ENCODE measurements around the gene ZNF385B.

ZNF385B gene

GRCh38 chr2:179584760-179585159 is 276.7 kb downstream of the ZNF385B start:
- H3K36me3 ChIP-seq: no peaks in the 10 kb centered on the region
- H3K27ac ChIP-seq: no peak overlapping the region
- no peak for TF ChIP-seq Cebpa-rat (IDR thresholded peaks at IDR 0.05)
- H3K4me3 ChIP-seq: no peak overlapping the region
- no peaks in the 10 kb centered on the region; a peak in 2 of 22 replicates for H3K9me3 ChIP-seq (replicated peaks in 1 of 11)
- H3K4me2 ChIP-seq: no peak overlapping the region
- no peak overlapping the region for H3K9ac ChIP-seq
- H3K4me1 ChIP-seq: no peaks in the 10 kb centered on the region
- H4K20me1 ChIP-seq: no peaks in the 10 kb centered on the region
- no peaks in the 10 kb centered on the region for H3K27me3 ChIP-seq

- Histone ChIP-seq H3K9me3 (replicated peaks in 1 of 11) (no peaks in the 10 kb centered on the region; a peak in 2 of 22 replicates), H3K4me2 (no peak overlapping the region), H3K27ac (no peak overlapping the region), H3K27me3 (no peaks in the 10 kb centered on the region), H3K4me1 (no peaks in the 10 kb centered on the region), H3K9ac (no peak overlapping the region), H3K36me3 (no peaks in the 10 kb centered on the region), H4K20me1 (no peaks in the 10 kb centered on the region), H3K4me3 (no peak overlapping the region)
- TF ChIP-seq Cebpa-rat (IDR thresholded peaks at IDR 0.05): no peak
These were observed 279.8 kb downstream of the ZNF385B start for GRCh38 chr2:179581605-179582004.

DNA sequence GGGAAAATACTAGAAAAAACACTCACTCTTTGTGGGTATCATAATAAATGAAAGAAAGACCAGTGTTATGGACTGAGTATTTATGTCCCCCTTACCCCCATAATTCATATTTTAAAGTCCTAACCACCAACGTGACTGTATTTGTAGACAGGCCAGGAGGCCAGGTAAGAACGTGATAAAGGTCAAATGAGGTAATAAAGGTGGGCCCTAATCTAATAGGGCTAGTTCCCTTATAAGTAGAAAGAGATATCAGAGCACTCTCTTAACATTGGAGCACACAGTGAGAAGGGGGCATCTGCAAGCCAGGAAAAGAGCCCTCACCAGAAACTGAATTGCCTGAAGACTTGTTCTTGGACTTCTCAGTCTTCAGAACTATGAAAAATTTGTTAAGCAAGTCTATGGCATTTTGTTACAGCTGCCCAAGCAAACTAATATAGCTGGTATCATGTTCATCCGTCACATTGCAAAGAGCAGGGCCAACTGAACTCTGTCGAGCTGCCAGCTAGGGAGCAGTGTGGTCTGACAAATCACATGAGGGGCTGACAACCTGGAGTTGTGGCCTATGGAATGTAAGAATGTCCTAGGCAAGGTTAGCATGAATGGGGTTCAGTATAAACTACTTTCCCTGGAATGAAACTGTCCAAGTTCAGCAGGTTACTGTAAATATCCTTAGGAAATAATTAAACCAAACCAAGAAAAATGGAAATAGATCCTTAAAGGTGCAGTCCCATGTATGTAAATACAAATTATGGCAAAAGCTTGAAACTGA is 280.9 kb downstream of the ZNF385B start:
- Histone ChIP-seq H3K27me3 (no peaks in the 10 kb centered on the region), H4K20me1 (no peaks in the 10 kb centered on the region), H3K27ac (no peak overlapping the region), H3K4me3 (no peak overlapping the region), H3K9ac (no peak overlapping the region), H3K4me2 (no peak overlapping the region), H3K9me3 (replicated peaks in 1 of 11) (no peaks in the 10 kb centered on the region; a peak in 2 of 22 replicates), H3K4me1 (no peaks in the 10 kb centered on the region), H3K36me3 (no peaks in the 10 kb centered on the region)
- TF ChIP-seq Cebpa-rat (IDR thresholded peaks at IDR 0.05): no peak

DNA sequence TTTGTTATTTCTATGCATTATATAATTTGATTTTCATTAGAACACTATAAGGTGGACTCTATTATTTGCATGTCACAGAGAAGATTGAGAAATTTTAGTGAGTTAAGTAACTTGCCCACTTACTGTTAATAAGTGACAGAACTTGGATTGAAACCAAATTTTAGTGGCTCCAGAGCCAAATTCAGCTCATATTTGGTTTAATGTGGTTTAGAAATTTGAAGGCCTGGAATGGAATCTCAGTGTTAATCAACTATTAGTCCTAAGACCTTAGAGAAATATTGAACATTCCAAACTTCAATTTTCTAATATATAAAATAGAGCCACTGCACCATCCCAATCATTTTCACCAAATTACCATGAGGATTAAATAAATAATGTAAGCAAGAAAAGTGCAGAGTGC is 281.6 kb downstream of the ZNF385B start:
- Histone ChIP-seq H3K4me3 (no peak overlapping the region), H4K20me1 (no peaks in the 10 kb centered on the region), H3K9ac (no peak overlapping the region), H3K9me3 (replicated peaks in 1 of 11) (no peaks in the 10 kb centered on the region; a peak in 2 of 22 replicates), H3K27me3 (no peaks in the 10 kb centered on the region), H3K4me2 (no peak overlapping the region), H3K36me3 (no peaks in the 10 kb centered on the region), H3K27ac (no peak overlapping the region), H3K4me1 (no peaks in the 10 kb centered on the region)
- no peak for TF ChIP-seq Cebpa-rat (IDR thresholded peaks at IDR 0.05)

DNA sequence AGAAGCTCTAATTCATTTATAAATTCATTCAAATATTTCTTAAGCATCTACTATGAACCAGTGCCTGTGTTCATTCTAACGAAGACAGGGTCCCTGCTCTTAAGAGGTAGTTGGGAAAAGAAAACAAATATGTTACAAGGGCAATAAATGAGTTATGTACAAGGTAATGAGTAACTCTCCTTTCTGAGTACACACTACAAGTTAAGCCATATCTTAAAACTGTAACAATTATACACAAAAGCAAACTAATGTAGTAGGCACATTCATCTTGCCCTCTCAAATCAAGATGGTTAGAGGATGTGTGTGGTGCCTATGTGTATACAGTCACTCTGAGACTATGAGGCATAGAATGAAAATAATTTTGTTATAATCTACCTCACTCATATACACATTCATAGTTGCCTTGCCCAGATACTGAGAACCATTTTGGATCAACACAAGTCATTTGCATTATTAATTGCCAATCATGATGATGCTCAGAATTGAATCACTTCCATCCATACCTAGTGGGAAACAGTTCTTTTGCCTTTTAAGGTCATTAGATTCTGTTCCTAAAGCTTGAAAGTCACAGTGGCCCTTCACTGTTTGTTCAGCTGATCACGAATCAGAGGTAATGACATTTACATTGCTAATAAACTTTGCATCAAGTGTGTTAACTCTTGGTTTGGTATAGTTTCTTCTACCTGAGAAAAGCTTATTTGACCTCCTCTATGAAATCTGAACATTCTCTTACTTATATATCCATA is 283.1 kb downstream of the ZNF385B start:
- no peaks in the 10 kb centered on the region for H3K4me1 ChIP-seq
- no peak overlapping the region for H3K9ac ChIP-seq
- no peaks in the 10 kb centered on the region for H3K27me3 ChIP-seq
- H4K20me1 ChIP-seq: no peaks in the 10 kb centered on the region
- no peak overlapping the region for H3K4me2 ChIP-seq
- no peaks in the 10 kb centered on the region for H3K36me3 ChIP-seq
- no peak overlapping the region for H3K4me3 ChIP-seq
- no peaks in the 10 kb centered on the region; a peak in 2 of 22 replicates for H3K9me3 ChIP-seq (replicated peaks in 1 of 11)
- TF ChIP-seq Cebpa-rat (IDR thresholded peaks at IDR 0.05): no peak
- H3K27ac ChIP-seq: no peak overlapping the region

DNA sequence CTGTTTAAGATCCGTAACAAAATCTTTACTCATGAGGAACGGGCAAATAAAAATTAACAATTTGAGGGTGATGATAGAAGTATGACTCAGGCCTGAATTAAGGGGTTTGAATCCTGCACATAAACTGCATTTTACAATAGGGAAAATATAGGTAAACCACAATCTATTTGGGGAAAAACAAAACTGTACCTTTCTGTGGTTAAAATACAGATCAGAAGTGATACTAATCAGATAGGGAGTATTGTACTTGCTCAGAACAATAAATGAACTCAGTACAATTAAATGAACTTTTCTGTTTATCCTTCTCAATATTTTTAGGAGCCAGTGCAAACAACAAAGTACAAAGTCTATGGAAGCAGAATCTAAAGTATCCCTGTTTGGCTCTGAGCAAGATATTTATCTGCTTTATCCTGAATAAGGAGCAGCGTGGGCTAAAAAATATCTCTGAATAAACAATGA is 287.3 kb downstream of the ZNF385B start:
- no peaks in the 10 kb centered on the region for H3K27me3 ChIP-seq
- no peak for TF ChIP-seq Cebpa-rat (IDR thresholded peaks at IDR 0.05)
- H3K9ac ChIP-seq: no peak overlapping the region
- H3K9me3 ChIP-seq (replicated peaks in 1 of 11): no peaks in the 10 kb centered on the region
- no peaks in the 10 kb centered on the region for H4K20me1 ChIP-seq
- H3K36me3 ChIP-seq: no peaks in the 10 kb centered on the region
- no peak overlapping the region for H3K4me3 ChIP-seq
- no peak overlapping the region for H3K27ac ChIP-seq
- H3K4me1 ChIP-seq: no peaks in the 10 kb centered on the region
- H3K4me2 ChIP-seq: no peak overlapping the region

- Histone ChIP-seq H3K9ac (no peak overlapping the region), H3K27ac (no peak overlapping the region), H3K4me2 (no peak overlapping the region), H3K36me3 (no peaks in the 10 kb centered on the region), H3K4me3 (no peak overlapping the region), H3K4me1 (no peaks in the 10 kb centered on the region), H4K20me1 (no peaks in the 10 kb centered on the region), H3K9me3 (replicated peaks in 1 of 11) (no peaks in the 10 kb centered on the region), H3K27me3 (no peaks in the 10 kb centered on the region)
- TF ChIP-seq Cebpa-rat (IDR thresholded peaks at IDR 0.05): no peak
These were observed 288.9 kb downstream of the ZNF385B start for GRCh38 chr2:179572544-179572943.

DNA sequence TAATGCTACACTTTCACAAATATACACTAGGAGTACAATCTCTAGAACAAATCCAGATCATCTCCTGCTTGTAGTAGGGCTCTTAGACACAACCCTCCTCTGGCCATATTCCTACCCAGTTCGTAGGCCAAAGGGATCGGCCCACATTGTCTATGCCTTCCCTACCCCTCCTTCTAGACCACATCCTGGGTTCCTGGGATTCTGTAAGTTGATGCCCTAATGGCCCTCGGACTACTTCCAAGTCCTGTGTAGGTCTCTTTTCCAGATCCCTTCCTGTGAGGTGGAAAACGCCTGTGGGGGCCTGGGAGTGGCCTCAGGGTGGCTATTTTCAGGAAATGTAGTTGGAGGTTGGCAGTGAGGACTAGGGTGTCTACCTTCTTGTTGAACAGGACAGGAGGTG is 289.7 kb downstream of the ZNF385B start:
- H3K27me3 ChIP-seq: no peaks in the 10 kb centered on the region
- no peaks in the 10 kb centered on the region for H3K9me3 ChIP-seq (replicated peaks in 1 of 11)
- no peak overlapping the region for H3K4me2 ChIP-seq
- no peak for TF ChIP-seq Cebpa-rat (IDR thresholded peaks at IDR 0.05)
- no peaks in the 10 kb centered on the region for H3K4me1 ChIP-seq
- H3K27ac ChIP-seq: no peak overlapping the region
- H3K9ac ChIP-seq: no peak overlapping the region
- H3K4me3 ChIP-seq: no peak overlapping the region
- H4K20me1 ChIP-seq: no peaks in the 10 kb centered on the region
- H3K36me3 ChIP-seq: no peaks in the 10 kb centered on the region

DNA sequence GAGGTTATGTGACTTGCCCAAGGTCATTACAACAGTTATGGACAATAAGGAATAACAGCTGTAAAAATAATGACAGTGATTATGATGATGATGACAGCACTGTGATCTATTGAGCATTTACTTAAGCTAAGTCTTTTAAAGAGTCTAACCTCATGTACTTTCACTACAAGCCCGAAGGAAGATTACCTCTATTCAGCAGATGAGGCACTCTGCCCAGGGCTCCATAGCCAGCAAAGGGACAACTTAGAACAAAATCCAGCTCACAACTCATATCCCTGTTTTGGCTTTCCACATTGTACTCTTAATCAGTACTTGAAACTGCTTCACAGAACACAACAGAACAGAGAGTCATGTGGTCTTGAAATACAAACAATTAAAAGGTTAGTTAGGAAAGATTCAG is 290.2 kb downstream of the ZNF385B start:
- no peak for TF ChIP-seq Cebpa-rat (IDR thresholded peaks at IDR 0.05)
- no peaks in the 10 kb centered on the region for H3K9me3 ChIP-seq (replicated peaks in 1 of 11)
- H3K4me1 ChIP-seq: no peaks in the 10 kb centered on the region
- H3K9ac ChIP-seq: no peak overlapping the region
- H3K36me3 ChIP-seq: no peaks in the 10 kb centered on the region
- no peak overlapping the region for H3K4me2 ChIP-seq
- H3K27me3 ChIP-seq: no peaks in the 10 kb centered on the region
- no peak overlapping the region for H3K27ac ChIP-seq
- no peak overlapping the region for H3K4me3 ChIP-seq
- no peaks in the 10 kb centered on the region for H4K20me1 ChIP-seq

GRCh38 chr2:179569831-179570233 is 291.6 kb downstream of the ZNF385B start:
- no peaks in the 10 kb centered on the region for H3K4me1 ChIP-seq

More at GRCh38 chr2:179569831-179570233, 291.6 kb downstream of the ZNF385B start:
- no peaks in the 10 kb centered on the region for H3K9me3 ChIP-seq (replicated peaks in 1 of 11)
- no peak for TF ChIP-seq Cebpa-rat (IDR thresholded peaks at IDR 0.05)
- H4K20me1 ChIP-seq: no peaks in the 10 kb centered on the region
- H3K4me3 ChIP-seq: no peak overlapping the region
- no peaks in the 10 kb centered on the region for H3K36me3 ChIP-seq
- no peaks in the 10 kb centered on the region for H3K27me3 ChIP-seq
- H3K27ac ChIP-seq: no peak overlapping the region
- H3K9ac ChIP-seq: no peak overlapping the region
- no peak overlapping the region for H3K4me2 ChIP-seq
